Measurements from ENCODE around the gene GTF3C5.

DNA sequence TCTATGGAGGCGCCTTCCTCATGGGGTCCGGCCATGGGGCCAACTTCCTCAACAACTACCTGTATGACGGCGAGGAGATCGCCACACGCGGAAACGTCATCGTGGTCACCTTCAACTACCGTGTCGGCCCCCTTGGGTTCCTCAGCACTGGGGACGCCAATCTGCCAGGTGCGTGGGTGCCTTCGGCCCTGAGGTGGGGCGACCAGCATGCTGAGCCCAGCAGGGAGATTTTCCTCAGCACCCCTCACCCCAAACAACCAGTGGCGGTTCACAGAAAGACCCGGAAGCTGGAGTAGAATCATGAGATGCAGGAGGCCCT is 34.2 kb downstream of the GTF3C5 start:
- TF ChIP-seq EZH2 (IDR thresholded peaks at IDR 0.05) (no peak), POLR2AphosphoS5 (IDR thresholded peaks at IDR 0.05; ENCODE audit: borderline replicate concordance, low read depth, low read length) (no peak), FOXP2 (optimal IDR thresholded peaks at IDR 0.05; ENCODE audit: control extremely low read depth, extremely low read length, insufficient read depth) (no peak)
